Stimulated activated CD4-positive, alpha-beta T cell treated with anti-CD3 and anti-CD28 coated beads, Interleukin-12 subunit alpha, Interleukin-12 subunit beta, amount 100 ng/mL, for 48 hours (primary cell): Measurements from ENCODE around the gene VWC2.

Experiments used
- DNase-seq, 3 donors: peaks; one replicate each; pipeline ENCODE4 v3.0.0-alpha.2; 2020; ENCODE audit warnings: low read depth in 2 of 3, low spot score in 1 of 3

Gene VWC2

DNA sequence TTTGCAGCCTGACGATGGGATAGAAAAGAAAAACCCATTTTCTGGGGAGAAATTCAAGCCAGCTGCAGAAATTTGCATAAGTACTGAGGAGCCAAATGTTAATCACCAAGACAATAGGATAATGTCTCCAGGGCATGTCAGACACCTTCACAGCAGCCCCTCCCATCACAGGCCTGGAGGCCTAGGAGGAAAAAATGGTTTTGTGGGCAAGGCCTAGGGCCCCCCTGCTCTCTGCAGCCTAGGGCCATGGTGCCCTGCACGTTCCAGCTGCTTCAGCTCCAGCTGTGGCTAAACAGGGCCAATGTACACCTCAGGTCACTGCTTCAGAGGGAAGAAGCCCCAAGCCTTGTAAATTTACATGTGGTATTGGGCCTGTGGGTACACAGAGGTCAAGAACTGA is 158.2 kb downstream of the VWC2 start:
- no peak for DNase-seq

DNA sequence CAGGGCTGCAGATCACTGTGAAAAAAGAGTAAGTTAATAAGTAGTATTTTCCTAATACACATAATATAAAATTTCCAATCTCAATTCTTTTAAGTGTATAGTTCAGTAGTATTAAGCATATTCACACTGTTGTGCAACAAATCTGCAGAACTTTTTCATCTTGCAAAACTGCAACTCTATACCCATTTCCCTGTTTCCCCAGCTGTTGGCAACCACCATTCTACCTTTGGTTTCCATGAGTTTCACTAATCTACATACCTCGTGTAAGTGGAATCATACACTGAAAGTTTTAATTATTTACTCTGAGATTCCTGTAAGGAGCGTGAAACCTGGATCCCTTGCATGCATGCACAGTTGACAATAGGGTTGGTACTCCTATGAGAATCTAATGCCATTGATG is 164.2 kb downstream of the VWC2 start:
- DNase-seq: no peak
